ENCODE results near the gene CCDC32. TPM values are rescaled to one million over a fixed set of nuclear protein-coding genes. Genes with fewer than 3 reads are reported as not detected.

Gene CCDC32
- 8.0 and 17.8 TPM in 2 replicates for total RNA-seq

GRCh38 chr15:40564591-40565332 lies at the start of gene CCDC32:
Gene CCDC32, minus strand, starts transcription at chr15:40565042. Its CDS starts 2,027 bp downstream, at chr15:40563015.

GRCh38 chr15:40593588-40594428 lies 29.0 kb upstream of the CCDC32 start, which contains the start of gene KNL1:
Gene KNL1, plus strand, starts transcription at chr15:40594249. Its CDS starts 8,683 bp downstream, at chr15:40602932.

GRCh38 chr15:40569129-40569953 lies 4.5 kb upstream of the CCDC32 start, which contains the start of gene RPUSD2:
Gene RPUSD2, plus strand, starts transcription at chr15:40569299. Its CDS starts 39 bp downstream, at chr15:40569338.

Other genes starting within 250 kb of the CCDC32 start
- 12.5 and 16.4 TPM in 2 replicates for gene INAFM2, start 241.3 kb downstream of the CCDC32 start, total RNA-seq
- 4.1 and 28.8 TPM in 2 replicates for gene CCDC9B, start 224.1 kb downstream of the CCDC32 start, total RNA-seq
- not detected in 2 replicates for gene PHGR1, start 214.0 kb downstream of the CCDC32 start, total RNA-seq
- gene DISP2, start 206.8 kb downstream of the CCDC32 start, total RNA-seq, result under 0.01 and 0.14 TPM in 2 replicates
- 29.9 and 39.5 TPM in 2 replicates for gene KNSTRN, start 182.3 kb downstream of the CCDC32 start, total RNA-seq
- gene IVD, start 159.2 kb downstream of the CCDC32 start, total RNA-seq, result 16.2 and 28.3 TPM in 2 replicates
- 11.1 and 14.5 TPM in 2 replicates for gene BAHD1, start 124.1 kb downstream of the CCDC32 start, total RNA-seq
- gene CHST14, start 94.1 kb downstream of the CCDC32 start, total RNA-seq, result 8.9 and 9.5 TPM in 2 replicates
- 13.7 and 16.2 TPM in 2 replicates for gene RPUSD2, start 4.3 kb upstream of the CCDC32 start, total RNA-seq
- 12.6 and 20.0 TPM in 2 replicates for gene KNL1, start 29.2 kb upstream of the CCDC32 start, total RNA-seq
- gene RAD51, start 130.1 kb upstream of the CCDC32 start, total RNA-seq, result 10.8 and 13.8 TPM in 2 replicates
- gene RMDN3, start 190.2 kb upstream of the CCDC32 start, total RNA-seq, result 22.3 and 29.5 TPM in 2 replicates
- gene GCHFR, start 199.0 kb upstream of the CCDC32 start, total RNA-seq, result 22.6 and 29.3 TPM in 2 replicates
- gene C15orf62, start 204.9 kb upstream of the CCDC32 start, total RNA-seq, result 0.99 and 2.4 TPM in 2 replicates
- gene ZFYVE19, start 242.0 kb upstream of the CCDC32 start, total RNA-seq, result 39.2 and 39.7 TPM in 2 replicates
- gene DNAJC17, start 242.4 kb upstream of the CCDC32 start, total RNA-seq, result 21.7 and 28.5 TPM in 2 replicates